Right cardiac atrium (tissue), 5 donors: ENCODE results near the gene STX11. TPM values are rescaled to one million over a fixed set of nuclear protein-coding genes. Genes with fewer than 3 reads are reported as not detected.
"Not testable (repeated sequence)": the region's sequence is repeated elsewhere in the genome, so short reads cannot be mapped to it uniquely, and the experiment has no call there.

Source experiments
- ATAC-seq, 2 donors: fragments of 200-7000 bp; cut with Tn5 transposase; one replicate each; pipeline versions ENCODE4 v1.8.0 to v1.9.1; 2020; ENCODE audit warnings: moderate library complexity in 2 of 2, mild to moderate bottlenecking in 1 of 2
- DNase-seq, 3 donors: peaks; one replicate each; pipeline ENCODE4 v3.0.0-alpha.2; 2020
- H3K27ac ChIP-seq: one replicate; pipeline ENCODE4 v1.5.1; 2013; ENCODE audit warnings: mild to moderate bottlenecking, low read length, control low read depth, moderate library complexity
- H3K27me3 ChIP-seq: one replicate; pipeline ENCODE4 v1.6.1; 2013; ENCODE audit not compliant: control insufficient read depth, insufficient read depth
- H3K4me1 ChIP-seq: one replicate; pipeline ENCODE4 v1.6.1; 2013; ENCODE audit warnings: low read length; ENCODE audit not compliant: control insufficient read depth, insufficient read depth
- H3K4me3 ChIP-seq: one replicate; pipeline ENCODE4 v1.5.1; 2013; ENCODE audit warnings: low read length, control low read depth
- H3K9me3 ChIP-seq: one replicate; pipeline ENCODE4 v1.6.1; 2013; ENCODE audit warnings: low read length; ENCODE audit not compliant: control insufficient read depth
- WGBS: extraction: QIAGEN DNeasy Blood & Tissue Kit; methylation state at CpG from one replicate; pipeline ENCODE4 v1.1.7; 2013; 5-methylcytosine and 5-hydroxymethylcytosine counted together
- intact Hi-C, 4 donors: fragments of 100-400 bp; cut with DNase I; formaldehyde crosslinking; loops; one replicate each; pipeline versions ENCODE4 v1.11.0 to v1.14.0; 2022 to 2023
- polyA plus RNA-seq: library from polyadenylated mRNA; stranded (reverse); fragments of 200-250 nt; gene quantifications from one replicate; pipeline ENCODE4 v1.2.3, GENCODE V29; 2013
- total RNA-seq, 4 donors: library from RNA; stranded (reverse); fragmentation: NEBNext Ultra II Directional; extraction: Animal tissue kit (Norgen Biotek cat#: 25700); gene quantifications; one replicate each; pipeline ENCODE4 v1.2.1, GENCODE V29; 2021
- donor health status: healthy with polysubstance abuse.
- donor health status: DM: no; HTN: yes; CAD: no.
- donor health status: DM: no; HTN: no; CAD: no.
- donor health status: DM: no; HTN: yes; CAD: no; lungs with severe emphysema.
- donor health status: DM: yes; HTN: yes; CAD: no.

The STX11 gene
- total and polyA plus RNA-seq, 5 donors, result 1.5 to 6.8 (median 3.1) TPM

GRCh38 chr6:144174006-144174405 lies 23.7 kb downstream of the STX11 start:
- Histone ChIP-seq H3K9me3 (no peaks in the 10 kb centered on the region), H3K4me1 (peaks cover 2% of the 10 kb centered on the region), H3K27me3 (no peaks in the 10 kb centered on the region), H3K4me3 (no peak overlapping the region), H3K27ac (no peak overlapping the region)
- DNase-seq, result no peak
- intact Hi-C loops, result no loop called here
- no peak for ATAC-seq
- 93% methylated on average over 5 of the region's 5 CpGs for WGBS

- 92% methylated on average over 5 of the region's 5 CpGs for WGBS
- no peak for ATAC-seq
- no peaks in the 10 kb centered on the region for H3K27me3 ChIP-seq
Observed at GRCh38 chr6:144176043-144176442, 25.7 kb downstream of the STX11 start.

GRCh38 chr6:144177726-144178125 lies 27.4 kb downstream of the STX11 start:
- no peaks in the 10 kb centered on the region for H3K4me1 ChIP-seq
- ATAC-seq (no peak), DNase-seq (no peak)
- 92% methylated on average over 3 of the region's 3 CpGs for whole genome bisulfite sequencing
- no peaks in the 10 kb centered on the region for H3K9me3 ChIP-seq
- no peak overlapping the region for H3K27ac ChIP-seq
- intact Hi-C loops, result no loop called here
- no peak overlapping the region for H3K4me3 ChIP-seq
- H3K27me3 ChIP-seq, result no peaks in the 10 kb centered on the region

More at GRCh38 chr6:144176043-144176442, 25.7 kb downstream of the STX11 start:
- intact Hi-C loops, result no loop called here
- Histone ChIP-seq H3K9me3 (no peaks in the 10 kb centered on the region), H3K27ac (no peak overlapping the region), H3K4me3 (no peak overlapping the region), H3K4me1 (no peaks in the 10 kb centered on the region)
- no peak for DNase-seq

GRCh38 chr6:144178323-144178722 lies 28.0 kb downstream of the STX11 start:
- 92% methylated on average over 3 of the region's 3 CpGs for WGBS
- intact Hi-C loops, result no loop called here
- Histone ChIP-seq H3K4me1 (no peaks in the 10 kb centered on the region), H3K9me3 (no peaks in the 10 kb centered on the region), H3K27me3 (no peaks in the 10 kb centered on the region), H3K27ac (no peak overlapping the region), H3K4me3 (no peak overlapping the region)
- DNase-seq (no peak), ATAC-seq (no peak)

- no peak overlapping the region for H3K27ac ChIP-seq
- WGBS, result 93% methylated on average over 4 of the region's 4 CpGs
- no peaks in the 10 kb centered on the region for H3K9me3 ChIP-seq
- ATAC-seq, result no peak
- no peaks in the 10 kb centered on the region for H3K27me3 ChIP-seq
- H3K4me3 ChIP-seq, result no peak overlapping the region
- no peak for DNase-seq
- no peaks in the 10 kb centered on the region for H3K4me1 ChIP-seq
- intact Hi-C loops, result no loop called here
Observed at GRCh38 chr6:144179237-144179636, 28.9 kb downstream of the STX11 start.

- DNase-seq, result no peak
- Histone ChIP-seq H3K27me3 (no peaks in the 10 kb centered on the region), H3K9me3 (no peaks in the 10 kb centered on the region), H3K4me1 (no peaks in the 10 kb centered on the region), H3K27ac (no peak overlapping the region), H3K4me3 (no peak overlapping the region)
- intact Hi-C loops, result no loop called here
- 85% methylated on average over 2 of the region's 2 CpGs for WGBS
- ATAC-seq, result no peak
Observed at GRCh38 chr6:144179828-144180227, 29.5 kb downstream of the STX11 start.

- 65% methylated on average over 1 of the region's 1 CpG for WGBS
- not testable (repeated sequence) for ATAC-seq, H3K27ac ChIP-seq
Observed at GRCh38 chr6:144180354-144180753, 30.0 kb downstream of the STX11 start.

GRCh38 chr6:144181639-144182038 lies 31.3 kb downstream of the STX11 start:
- WGBS, result 85% methylated on average over 2 of the region's 2 CpGs
- Histone ChIP-seq H3K4me1 (no peaks in the 10 kb centered on the region), H3K27me3 (no peaks in the 10 kb centered on the region), H3K27ac (no peak overlapping the region), H3K9me3 (no peaks in the 10 kb centered on the region), H3K4me3 (no peak overlapping the region)
- no peak for DNase-seq
- no peak for ATAC-seq
- intact Hi-C loops, result no loop called here

More at GRCh38 chr6:144180354-144180753, 30.0 kb downstream of the STX11 start:
- H3K4me1 ChIP-seq, intact Hi-C loops, H3K4me3 ChIP-seq, DNase-seq, H3K27me3 ChIP-seq, H3K9me3 ChIP-seq: not testable (repeated sequence)

- intact Hi-C loops, H3K4me1 ChIP-seq, ATAC-seq, DNase-seq, H3K27me3 ChIP-seq, H3K27ac ChIP-seq, H3K4me3 ChIP-seq, H3K9me3 ChIP-seq: not testable (repeated sequence)
- 97% methylated on average over 1 of the region's 1 CpG for WGBS
Observed at GRCh38 chr6:144184186-144184585, 33.9 kb downstream of the STX11 start.

GRCh38 chr6:144185133-144185836 lies 35.0 kb downstream of the STX11 start:
- H3K27me3 ChIP-seq, result no peaks in the 10 kb centered on the region
- ATAC-seq (no peak), DNase-seq (no peak)
- H3K4me1 ChIP-seq, result no peaks in the 10 kb centered on the region
- 87% methylated on average over 4 of the region's 4 CpGs for WGBS
- no peaks in the 10 kb centered on the region for H3K9me3 ChIP-seq
- H3K27ac ChIP-seq, result no peak overlapping the region
- intact Hi-C loops, result no loop called here
- H3K4me3 ChIP-seq, result no peak overlapping the region

- Histone ChIP-seq H3K4me3 (no peak overlapping the region), H3K9me3 (no peaks in the 10 kb centered on the region), H3K27me3 (no peaks in the 10 kb centered on the region), H3K27ac (no peak overlapping the region), H3K4me1 (no peaks in the 10 kb centered on the region)
- no peak for ATAC-seq
- peak in 2 of 3 donors; percentile 45 to 50 for DNase-seq
- intact Hi-C loops, result no loop called here
- WGBS, result 83% methylated on average over 79 of the region's 79 CpGs
Observed at GRCh38 chr6:144186817-144187625, 36.7 kb downstream of the STX11 start.
